ENCODE measurements around the gene ITGB8.

Gene ITGB8

DNA sequence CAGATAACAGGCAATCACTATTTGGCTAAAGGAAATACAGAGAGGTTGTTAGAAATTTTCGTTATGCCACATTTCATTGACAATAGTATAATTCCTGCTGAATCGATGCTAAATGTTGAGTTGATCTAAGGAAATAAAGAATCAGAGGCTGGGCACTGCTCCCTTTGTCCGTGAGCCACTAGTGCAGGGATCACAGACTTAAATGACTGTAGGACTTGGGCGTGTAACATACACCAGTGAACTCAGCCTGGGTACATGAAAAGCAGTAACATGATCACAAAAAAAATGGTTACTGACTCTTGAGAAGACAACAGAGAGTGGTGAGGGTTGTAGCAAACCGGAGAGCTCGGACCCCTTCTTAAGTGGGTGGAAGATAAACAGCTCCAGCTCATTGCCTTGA, 11.8 kb upstream of the ITGB8 start:
- no peak for TF ChIP-seq GATA3 (IDR thresholded peaks at IDR 0.05; ENCODE audit: low read depth, low read length)
- no peak for TF ChIP-seq GATA2 (IDR thresholded peaks at IDR 0.05; ENCODE audit: low read depth, low read length)

DNA sequence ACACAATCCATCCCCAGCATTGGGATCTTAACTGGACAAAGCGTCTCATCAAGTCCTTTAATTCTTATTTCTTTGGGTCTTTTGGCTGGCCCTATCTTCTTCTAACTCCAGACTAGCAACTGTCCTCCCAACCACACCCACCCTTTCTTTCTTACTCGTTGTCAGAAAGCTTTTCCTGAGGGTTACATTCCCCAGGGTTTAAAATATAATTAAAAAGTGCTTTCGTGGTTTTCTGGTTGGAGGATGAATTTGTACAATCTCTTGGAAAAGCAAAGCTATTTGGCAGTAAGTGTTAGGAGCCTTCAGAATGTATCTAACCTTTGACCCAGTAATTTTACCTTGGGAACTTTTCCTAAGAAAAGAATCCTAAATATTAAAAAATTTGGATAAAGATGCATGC, 10.4 kb upstream of the ITGB8 start:
- TF ChIP-seq GATA3 (IDR thresholded peaks at IDR 0.05; ENCODE audit: low read depth, low read length), result no peak

DNA sequence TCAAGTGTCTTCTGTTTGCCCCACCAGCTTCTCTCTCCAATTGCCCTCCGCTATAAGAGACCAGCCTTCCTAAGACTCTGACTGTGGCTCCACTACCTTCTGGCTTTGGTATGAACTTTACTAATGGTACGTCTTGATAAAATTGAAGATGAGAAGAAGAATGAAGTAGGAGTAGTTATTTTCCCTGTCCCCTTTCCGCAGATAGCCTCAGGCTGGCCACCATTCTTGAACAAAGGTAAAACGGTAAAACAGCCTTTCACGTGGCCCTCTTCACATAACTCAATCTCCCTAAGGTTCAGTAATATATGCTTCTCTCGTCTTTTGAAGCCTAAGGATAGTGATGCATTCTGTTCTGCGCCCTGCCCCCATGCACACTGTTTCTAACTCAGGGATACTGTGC, 9.9 kb upstream of the ITGB8 start:
- TF ChIP-seq GATA3 (IDR thresholded peaks at IDR 0.05; ENCODE audit: low read depth, low read length) (no peak), GATA2 (IDR thresholded peaks at IDR 0.05; ENCODE audit: low read depth, low read length) (no peak)

DNA sequence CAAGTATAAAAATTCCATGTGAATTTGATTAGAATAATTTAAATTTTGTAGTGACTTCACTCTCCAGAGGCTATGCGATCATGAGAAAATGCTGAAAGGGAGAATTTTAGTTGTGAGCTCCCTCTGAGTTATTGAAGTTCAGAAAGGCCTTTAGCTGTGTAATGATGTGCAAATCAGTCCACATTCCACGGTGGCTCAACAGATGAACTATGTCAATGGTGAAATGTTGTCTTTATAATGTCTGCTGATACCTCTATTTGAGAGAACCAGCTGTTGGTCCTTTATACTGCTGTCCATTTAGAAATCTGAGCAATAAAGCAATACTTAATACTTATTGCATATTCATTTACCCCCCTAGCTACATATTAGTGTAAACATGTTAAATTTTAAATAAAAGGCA, 7.1 kb upstream of the ITGB8 start:
- TF ChIP-seq GATA2 (IDR thresholded peaks at IDR 0.05; ENCODE audit: low read depth, low read length) (no peak), GATA3 (IDR thresholded peaks at IDR 0.05; ENCODE audit: low read depth, low read length) (no peak)

DNA sequence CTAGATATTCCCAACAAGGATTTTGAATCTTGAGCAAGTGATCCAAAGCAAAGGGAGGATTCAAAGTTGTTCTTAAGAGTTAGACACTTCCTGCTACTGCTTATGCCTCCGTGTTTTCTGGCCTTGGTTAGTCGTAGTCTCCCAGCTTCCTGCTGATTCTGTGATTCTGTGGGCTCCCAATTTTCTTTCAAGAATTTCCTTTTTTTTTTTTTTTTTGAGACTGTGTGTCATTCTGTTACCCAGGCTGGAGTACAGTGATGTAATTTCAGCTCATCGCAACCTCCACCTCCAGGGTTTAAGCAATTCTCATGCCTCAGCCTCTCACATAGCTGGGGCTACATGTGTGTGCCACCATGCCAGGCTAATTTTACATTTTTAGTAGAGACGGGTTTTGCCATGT, 4.4 kb upstream of the ITGB8 start:
- TF ChIP-seq GATA3 (IDR thresholded peaks at IDR 0.05; ENCODE audit: low read depth, low read length), result no peak
- no peak for TF ChIP-seq GATA2 (IDR thresholded peaks at IDR 0.05; ENCODE audit: low read depth, low read length)

DNA sequence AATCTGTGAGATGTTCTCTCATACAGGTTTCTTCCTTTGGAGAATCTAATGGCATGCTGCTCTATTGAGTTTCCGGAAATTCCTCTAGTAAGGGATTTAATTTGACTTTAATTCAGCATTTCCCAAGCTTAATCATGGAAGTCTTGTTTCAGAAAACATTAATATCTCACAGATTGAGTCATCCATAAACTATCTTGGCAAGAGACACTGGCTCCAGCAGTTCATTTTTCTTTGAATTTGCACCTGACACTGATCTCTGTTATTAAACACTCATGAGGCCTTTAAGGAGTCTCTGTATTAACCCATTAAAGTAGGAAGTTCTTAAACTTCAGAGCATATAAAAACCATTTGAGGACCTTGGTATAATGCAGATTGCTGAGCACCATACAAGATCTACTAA, 3.6 kb upstream of the ITGB8 start:
- no peak for TF ChIP-seq GATA2 (IDR thresholded peaks at IDR 0.05; ENCODE audit: low read depth, low read length)
- TF ChIP-seq GATA3 (IDR thresholded peaks at IDR 0.05; ENCODE audit: low read depth, low read length), result no peak

DNA sequence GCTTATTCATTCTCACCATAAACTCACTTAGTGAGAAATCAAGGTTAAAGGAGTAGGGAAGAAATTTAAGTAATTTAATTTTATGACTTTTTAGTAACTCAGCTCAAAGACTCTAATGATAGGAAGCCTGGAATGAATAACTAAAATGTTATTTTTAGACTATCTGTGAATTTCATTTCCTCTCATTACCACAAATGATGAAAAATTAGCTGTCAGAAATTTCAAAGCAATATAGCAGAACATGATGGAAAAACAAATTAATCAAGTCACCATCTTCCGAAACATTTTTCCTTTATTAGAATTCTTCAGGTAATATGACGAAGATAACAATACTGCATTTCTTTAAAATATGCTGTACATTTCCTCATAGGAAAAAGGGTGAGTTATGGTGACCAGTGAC, 2.7 kb upstream of the ITGB8 start:
- TF ChIP-seq GATA2 (IDR thresholded peaks at IDR 0.05; ENCODE audit: low read depth, low read length) (no peak), GATA3 (IDR thresholded peaks at IDR 0.05; ENCODE audit: low read depth, low read length) (no peak)

DNA sequence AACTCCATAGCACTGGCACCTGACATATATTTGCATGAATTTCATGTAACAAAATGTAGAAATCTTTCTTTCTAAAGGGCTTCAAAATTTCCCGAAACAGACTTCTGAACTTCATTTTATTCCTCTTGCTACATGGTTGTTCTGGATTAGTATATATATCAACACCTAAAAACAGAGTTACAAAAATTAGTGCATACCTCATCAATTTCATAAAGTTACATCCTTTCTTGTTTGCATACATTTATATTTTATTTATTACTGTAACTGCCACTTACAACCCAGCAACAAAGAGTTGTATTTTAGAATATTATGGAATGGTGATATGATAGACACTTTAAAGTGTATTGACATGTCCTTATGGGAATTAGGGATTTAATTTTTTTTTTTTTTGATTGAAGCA, 2.0 kb upstream of the ITGB8 start:
- TF ChIP-seq GATA3 (IDR thresholded peaks at IDR 0.05; ENCODE audit: low read depth, low read length) (no peak), GATA2 (IDR thresholded peaks at IDR 0.05; ENCODE audit: low read depth, low read length) (no peak)

DNA sequence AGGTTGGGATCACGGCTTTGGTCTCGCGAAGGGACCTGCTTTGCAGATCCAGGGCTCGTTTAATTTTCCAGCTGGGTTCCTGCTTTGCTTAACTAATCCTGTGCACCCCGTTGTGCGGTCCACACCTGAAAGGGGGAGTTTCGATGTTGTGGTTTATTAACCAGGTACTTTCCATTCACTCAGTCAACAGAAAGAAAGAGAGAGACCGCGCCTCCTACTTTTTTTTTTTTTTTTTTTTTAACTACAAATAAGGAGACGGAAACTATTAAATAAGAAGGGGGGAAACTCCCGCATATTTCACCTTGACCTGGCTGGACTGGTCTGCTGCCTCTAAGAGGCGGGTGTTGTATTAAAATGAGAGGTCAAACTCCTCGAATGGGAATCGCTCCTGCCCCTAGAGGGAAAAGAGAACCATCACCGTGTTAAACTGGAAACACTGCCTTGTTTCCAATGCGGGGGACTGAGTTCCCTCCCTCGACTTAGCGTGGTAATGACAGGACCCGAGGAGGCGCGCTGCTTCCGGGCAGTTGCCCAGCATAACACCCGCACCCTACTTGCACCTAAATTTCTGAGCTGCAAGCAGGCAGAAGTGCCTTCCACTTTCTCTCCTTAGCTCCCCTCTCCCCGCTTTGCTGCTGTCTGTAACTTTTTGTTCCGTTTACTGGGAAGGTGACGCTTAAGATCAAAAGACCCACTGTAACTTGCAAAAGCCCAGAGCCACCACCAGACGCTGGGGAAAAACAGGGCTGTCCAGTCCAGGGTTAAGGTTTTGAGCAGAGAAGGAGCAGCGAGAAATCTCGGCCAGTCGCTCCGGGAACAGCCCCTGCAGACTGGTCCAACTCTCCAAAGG, 1.1 kb upstream of the ITGB8 start:
- TF ChIP-seq GATA3 (IDR thresholded peaks at IDR 0.05; ENCODE audit: low read depth, low read length) (no peak), GATA2 (IDR thresholded peaks at IDR 0.05; ENCODE audit: low read depth, low read length) (no peak)

DNA sequence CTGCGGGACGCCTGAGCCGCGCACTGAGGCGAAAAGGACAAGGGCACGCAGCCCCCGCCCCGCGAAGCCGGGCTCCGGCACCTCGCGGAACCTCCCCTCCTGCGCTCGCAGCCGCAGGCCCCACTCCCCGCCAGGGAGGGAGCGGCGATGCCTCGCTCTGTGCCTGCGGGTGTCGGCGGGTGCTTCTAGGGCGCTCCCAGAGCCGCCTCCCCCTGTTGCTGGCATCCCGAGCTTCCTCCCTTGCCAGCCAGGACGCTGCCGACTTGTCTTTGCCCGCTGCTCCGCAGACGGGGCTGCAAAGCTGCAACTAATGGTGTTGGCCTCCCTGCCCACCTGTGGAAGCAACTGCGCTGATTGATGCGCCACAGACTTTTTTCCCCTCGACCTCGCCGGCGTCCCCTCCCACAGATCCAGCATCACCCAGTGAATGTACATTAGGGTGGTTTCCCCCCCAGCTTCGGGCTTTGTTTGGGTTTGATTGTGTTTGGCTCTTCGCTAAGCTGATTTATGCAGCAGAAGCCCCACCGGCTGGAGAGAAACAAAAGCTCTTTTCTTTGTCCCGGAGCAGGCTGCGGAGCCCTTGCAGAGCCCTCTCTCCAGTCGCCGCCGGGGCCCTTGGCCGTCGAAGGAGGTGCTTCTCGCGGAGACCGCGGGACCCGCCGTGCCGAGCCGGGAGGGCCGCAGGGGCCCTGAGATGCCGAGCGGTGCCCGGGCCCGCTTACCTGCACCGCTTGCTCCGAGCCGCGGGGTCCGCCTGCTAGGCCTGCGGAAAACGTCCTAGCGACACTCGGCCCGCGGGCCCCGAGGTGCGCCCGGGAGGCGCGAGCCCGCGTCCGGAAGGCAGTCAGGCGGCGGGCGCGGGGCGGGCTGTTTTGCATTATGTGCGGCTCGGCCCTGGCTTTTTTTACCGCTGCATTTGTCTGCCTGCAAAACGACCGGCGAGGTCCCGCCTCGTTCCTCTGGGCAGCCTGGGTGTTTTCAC, 519 bp downstream of the ITGB8 start:
- TF ChIP-seq GATA3 (IDR thresholded peaks at IDR 0.05; ENCODE audit: low read depth, low read length), result no peak
- no peak for TF ChIP-seq GATA2 (IDR thresholded peaks at IDR 0.05; ENCODE audit: low read depth, low read length)

DNA sequence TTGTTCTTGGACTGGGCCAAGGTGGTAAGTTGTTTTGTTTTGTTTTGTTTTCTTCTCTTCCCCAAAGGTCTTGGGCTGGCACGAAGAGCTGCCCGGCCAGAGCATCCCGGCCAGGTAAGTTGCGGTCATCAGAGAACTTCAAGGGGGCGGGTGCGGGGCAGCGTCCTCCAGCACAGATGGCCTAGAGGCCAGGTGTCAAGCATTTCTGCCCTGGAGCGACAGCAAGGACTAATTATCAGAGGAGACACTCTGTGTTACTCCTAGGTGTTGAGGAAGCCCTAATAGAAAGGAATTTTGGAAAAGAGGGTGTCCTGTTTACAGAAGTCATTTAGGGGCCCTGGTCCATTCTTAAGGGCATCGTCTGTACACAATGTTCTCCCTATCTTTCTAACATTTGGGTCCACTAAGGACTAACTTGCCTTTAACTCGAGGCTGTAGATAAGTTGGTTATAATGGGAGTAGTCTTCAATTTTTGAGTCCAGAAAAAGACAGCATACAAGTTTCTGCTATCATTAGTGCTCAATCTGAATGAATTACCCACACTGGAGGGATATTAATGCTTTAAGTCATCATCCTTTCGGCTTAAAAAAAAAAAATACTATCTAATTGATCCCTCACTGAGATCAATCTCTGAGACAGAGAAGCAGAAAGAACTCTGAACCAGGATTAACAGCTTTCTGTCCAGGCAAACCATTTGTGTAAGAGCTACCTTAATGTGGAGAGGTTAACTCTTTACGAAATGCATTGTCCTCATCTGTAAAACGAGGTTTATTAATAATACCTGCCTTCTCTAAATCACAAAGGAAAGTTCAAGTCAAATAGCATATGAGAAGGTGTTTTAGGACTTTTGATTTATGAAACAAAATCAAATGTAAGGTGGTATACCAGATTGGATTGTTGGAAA, 1.5 kb downstream of the ITGB8 start:
- TF ChIP-seq GATA2 (IDR thresholded peaks at IDR 0.05; ENCODE audit: low read depth, low read length), result no peak
- no peak for TF ChIP-seq GATA3 (IDR thresholded peaks at IDR 0.05; ENCODE audit: low read depth, low read length)

DNA sequence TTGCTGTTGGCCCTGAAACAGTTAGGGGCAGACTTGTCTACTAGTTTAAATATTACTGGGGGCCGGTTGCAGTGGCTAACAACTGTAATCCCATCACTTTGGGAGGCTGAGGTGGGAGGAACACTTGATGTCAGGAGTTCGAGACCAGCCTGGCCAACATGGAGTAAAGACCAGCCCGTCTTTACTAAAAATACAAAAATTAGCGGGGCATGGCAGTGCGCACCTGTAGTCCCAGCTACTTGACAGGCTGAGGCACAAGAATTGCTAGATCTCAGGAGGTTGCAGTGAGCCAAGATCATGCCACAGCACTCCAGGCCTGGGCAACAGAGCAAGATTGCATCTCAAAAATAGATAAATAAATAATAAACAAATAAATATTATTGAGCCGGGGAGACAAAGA, 7.6 kb downstream of the ITGB8 start:
- TF ChIP-seq GATA2 (IDR thresholded peaks at IDR 0.05; ENCODE audit: low read depth, low read length) (no peak), GATA3 (IDR thresholded peaks at IDR 0.05; ENCODE audit: low read depth, low read length) (no peak)

DNA sequence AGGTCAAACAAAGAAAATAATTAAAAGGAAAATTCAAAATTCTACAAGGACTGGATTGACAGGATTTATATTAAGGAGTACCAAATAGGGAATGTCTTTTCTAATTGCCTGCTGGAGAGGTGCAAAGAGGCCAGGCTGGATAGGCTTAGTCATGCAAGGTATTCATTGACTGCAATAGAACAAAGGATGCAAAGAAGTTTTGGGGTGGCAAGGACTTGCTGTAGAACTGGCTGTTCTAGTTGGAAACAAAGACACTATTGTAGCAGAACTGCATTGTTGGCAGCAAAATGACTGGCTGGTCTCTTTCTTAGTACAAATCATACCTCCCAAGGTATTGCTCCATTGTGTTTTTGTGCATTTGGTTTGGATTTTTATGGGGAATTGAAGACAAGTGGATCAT, 10.1 kb downstream of the ITGB8 start:
- TF ChIP-seq GATA3 (IDR thresholded peaks at IDR 0.05; ENCODE audit: low read depth, low read length) (no peak), GATA2 (IDR thresholded peaks at IDR 0.05; ENCODE audit: low read depth, low read length) (no peak)

DNA sequence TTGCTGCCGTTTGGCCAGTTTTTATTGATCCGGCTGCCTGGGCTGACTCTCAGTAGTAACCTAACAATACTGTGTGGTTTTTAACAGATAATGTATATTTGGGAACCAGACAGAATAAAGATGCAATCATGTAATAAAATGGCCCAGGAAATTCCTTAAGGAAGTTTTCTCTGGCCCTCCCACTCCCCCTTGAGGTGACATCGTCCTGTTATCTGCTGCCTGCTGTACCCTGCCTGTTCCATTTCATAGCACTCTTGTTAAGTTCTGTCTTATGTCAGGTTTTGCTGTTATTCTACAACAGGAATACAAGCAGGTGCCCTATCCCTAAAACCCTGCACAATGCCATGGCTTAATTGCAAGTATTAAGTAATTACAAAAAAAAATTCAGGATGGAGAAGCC, 12.5 kb downstream of the ITGB8 start:
- TF ChIP-seq GATA2 (IDR thresholded peaks at IDR 0.05; ENCODE audit: low read depth, low read length), result no peak

Data from SH-SY5Y (cell line).